Erythroblast (primary cell): ENCODE results near the gene ALPL.

Experiments
- GATA1 ChIP-seq: IDR thresholded peaks from 2 replicates; pipeline ENCODE4 v1.6.1; 2011; ENCODE audit warnings: low read depth, mild to moderate bottlenecking, control low read depth, low read length, moderate library complexity
- POLR2A ChIP-seq: IDR thresholded peaks from 2 replicates; pipeline ENCODE4 v1.6.1; 2011; ENCODE audit warnings: mild to moderate bottlenecking, low read length

DNA sequence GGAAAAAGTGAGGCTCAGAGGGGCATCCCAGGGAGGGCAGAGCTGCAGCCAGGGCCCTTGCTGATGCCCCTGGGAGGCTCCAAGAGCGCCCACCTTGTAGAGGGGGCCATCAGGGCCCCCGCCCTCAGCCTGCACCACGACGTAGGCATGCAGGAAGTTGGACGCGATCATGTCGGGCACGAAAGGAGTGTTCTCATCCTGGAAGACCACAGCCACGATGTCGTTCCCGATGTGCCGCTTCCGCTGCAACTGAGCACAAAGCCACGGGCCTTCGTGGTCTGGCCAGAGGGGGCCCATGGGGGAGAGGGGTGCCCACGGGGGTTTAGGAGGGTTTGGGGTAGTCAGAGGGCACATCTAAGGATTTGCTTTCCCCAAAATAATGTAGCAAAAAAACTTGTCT, 100.8 kb downstream of the ALPL start:
- TF ChIP-seq POLR2A (no peak), GATA1 (no peak)
